Endothelial cell of hepatic sinusoid (primary cell): ENCODE results near the gene KCNMB4.
"Not testable (repeated sequence)": the region's sequence is repeated elsewhere in the genome, so short reads cannot be mapped to it uniquely, and the experiment has no call there.

ENCODE experiments used
- in situ Hi-C: cut with HindIII; loops from 2 replicates; pipeline ENCODE4 v1.10.0; 2017; ENCODE audit warnings: low sequenced_read_pairs

The KCNMB4 gene

GRCh38 chr12:70367258-70368141 lies 1.4 kb downstream of the KCNMB4 start:
- in situ Hi-C loops = no loop called here

DNA sequence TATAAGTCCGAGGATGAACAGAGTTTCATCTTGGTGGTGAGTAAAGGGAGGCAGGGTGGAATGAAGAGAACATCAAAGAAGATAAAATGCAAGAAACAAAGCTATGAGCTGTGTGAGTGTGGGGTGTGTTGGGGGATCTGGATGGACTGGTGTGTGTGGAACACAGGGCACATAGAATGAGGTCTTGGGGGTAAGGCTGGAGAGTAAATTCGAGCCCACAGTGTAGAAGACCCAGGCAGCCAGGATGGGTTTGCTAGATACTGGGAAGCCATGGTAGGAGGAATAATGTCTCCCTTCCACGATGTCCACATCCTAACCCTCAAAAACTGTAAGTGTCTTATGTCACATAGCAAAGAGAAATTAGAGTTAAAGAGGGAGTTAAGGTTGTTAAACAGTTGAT lies 6.8 kb downstream of the KCNMB4 start:
- in situ Hi-C loops = no loop called here

DNA sequence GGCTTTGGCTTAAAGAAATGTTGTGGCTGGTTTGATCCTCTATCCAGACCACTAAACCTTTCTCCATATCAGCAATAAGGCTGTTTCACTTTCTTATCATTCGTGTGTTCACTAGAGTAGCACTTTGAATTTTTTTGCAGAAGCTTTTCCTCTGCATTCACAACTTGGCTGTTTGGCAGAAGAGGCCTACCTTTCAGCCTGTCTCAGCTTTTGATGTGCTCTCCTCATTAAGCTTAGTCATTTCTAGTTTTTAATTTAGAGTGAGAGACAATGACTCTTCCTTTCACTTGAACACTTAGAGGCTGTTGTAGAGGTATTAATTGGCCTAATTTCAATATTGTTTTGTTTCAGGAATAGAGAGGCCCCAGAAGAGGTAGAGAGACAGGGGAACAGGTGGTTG lies 13.8 kb downstream of the KCNMB4 start:
- in situ Hi-C loops = no loop called here

- in situ Hi-C loops = no loop called here
Observed at GRCh38 chr12:70383484-70383883, 17.4 kb downstream of the KCNMB4 start.

- in situ Hi-C loops = no loop called here
Observed at GRCh38 chr12:70383886-70384285, 17.8 kb downstream of the KCNMB4 start.

GRCh38 chr12:70386771-70387170 lies 20.7 kb downstream of the KCNMB4 start:
- in situ Hi-C loops = no loop called here

- in situ Hi-C loops = no loop called here
Observed at GRCh38 chr12:70389678-70390077, 23.6 kb downstream of the KCNMB4 start.

- in situ Hi-C loops = not testable (repeated sequence)
Observed at GRCh38 chr12:70392631-70393030, 26.5 kb downstream of the KCNMB4 start.

- in situ Hi-C loops = no loop called here
Observed at GRCh38 chr12:70393787-70394499, 27.9 kb downstream of the KCNMB4 start.

- in situ Hi-C loops = no loop called here
Observed at GRCh38 chr12:70398002-70398401, 31.9 kb downstream of the KCNMB4 start.

GRCh38 chr12:70398862-70399261 lies 32.8 kb downstream of the KCNMB4 start:
- in situ Hi-C loops = no loop called here

GRCh38 chr12:70399311-70399710 lies 33.2 kb downstream of the KCNMB4 start:
- in situ Hi-C loops = no loop called here

GRCh38 chr12:70400124-70400523 lies 34.0 kb downstream of the KCNMB4 start:
- in situ Hi-C loops = no loop called here

GRCh38 chr12:70402597-70402996 lies 36.5 kb downstream of the KCNMB4 start:
- in situ Hi-C loops = no loop called here

GRCh38 chr12:70403826-70404225 lies 37.7 kb downstream of the KCNMB4 start:
- in situ Hi-C loops = no loop called here

GRCh38 chr12:70408004-70408790 lies 42.1 kb downstream of the KCNMB4 start:
- in situ Hi-C loops = no loop called here

DNA sequence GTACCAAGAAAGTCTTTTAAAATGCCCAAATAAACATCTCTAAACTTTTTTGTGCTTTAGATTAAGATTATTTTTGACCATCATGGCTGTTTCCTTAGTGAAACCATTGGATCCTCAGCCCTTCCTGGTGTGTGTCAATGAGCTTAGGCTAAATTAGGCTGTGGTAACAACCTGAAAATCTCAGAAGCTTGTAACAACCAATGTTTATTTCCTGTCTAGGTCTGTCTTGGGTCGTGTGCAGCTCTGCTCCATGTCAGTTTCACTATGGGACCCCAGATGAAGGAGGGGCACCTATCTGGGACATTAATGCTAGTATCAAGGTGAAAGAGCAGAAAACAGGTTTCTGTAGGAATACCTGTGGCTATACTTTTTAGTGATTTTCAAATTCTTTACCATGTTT lies 49.9 kb downstream of the KCNMB4 start:
- in situ Hi-C loops = no loop called here

DNA sequence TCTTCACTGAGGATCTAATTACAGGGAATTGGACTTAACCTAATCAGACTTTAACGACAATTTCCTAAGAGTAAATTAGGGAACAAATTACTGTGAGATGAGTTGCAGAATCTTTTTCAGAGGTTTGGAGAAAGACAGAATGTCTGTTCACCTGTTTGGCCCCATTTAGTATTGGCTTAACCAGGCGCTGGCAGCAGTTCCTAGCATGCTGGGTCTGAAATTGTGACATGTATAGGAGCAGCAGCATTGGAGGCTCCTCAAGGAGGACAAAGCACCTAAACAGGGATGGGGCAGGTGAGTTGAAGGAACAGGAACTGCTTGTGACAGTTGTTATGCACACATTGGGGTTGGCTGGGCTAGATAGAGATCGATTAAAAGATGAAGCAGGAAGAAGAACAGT lies 51.0 kb downstream of the KCNMB4 start:
- in situ Hi-C loops = no loop called here

DNA sequence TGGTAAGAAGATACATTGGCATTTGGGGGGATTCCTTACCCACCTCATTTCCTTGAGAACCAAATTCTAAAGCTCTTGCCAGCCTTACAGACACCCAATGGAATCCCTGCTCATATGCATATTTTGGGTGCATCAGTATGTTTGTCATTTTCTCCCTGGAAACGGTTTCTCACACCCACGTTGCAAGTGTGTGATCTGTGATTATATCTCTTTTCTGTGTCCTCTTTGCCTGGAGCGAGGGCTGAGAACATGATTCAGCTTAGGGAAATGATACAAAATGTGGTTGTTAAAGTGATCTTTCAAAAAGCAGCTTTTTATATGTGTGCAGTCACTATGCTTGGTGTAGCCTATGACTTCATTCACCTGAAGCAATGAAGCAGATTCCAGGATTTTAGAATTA lies 52.0 kb downstream of the KCNMB4 start:
- in situ Hi-C loops = no loop called here

DNA sequence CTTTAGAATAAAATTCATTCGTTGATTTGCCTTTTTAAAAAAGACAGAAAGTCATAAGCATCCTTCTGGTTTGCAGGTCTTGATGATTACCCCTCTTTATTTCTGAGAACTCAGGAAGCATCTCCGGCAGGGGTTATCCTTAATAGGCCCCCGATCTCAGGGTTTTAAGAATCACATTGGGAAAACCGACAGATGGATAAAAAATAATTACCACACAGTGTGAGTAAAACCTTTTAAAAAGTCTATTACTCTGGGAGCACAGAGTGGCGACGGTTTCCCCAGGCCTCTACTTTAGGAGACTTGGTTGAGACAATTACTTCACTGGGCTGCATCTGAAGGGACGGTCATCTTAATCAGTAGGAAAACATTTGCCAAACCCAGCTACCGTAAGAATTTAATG lies 56.5 kb downstream of the KCNMB4 start:
- in situ Hi-C loops = no loop called here

DNA sequence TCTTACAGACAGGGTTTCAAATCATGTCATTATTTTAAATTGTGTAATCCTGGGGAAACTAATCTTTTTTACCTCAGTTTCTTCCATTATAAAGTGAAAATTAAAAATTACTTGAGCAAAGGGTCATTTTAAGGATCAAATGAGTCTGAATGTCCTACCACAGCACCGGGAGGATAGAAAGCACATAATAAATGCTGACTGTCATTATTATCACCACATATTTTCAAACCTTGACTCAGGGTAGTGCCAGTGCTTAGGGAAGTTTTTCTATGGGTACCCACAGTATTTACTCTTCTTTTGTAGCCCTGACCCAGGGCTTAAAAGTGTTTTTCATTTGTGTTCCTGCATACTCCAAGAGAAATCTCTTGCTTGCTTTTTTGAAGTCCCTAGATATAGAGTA lies 60.5 kb downstream of the KCNMB4 start:
- in situ Hi-C loops = no loop called here
